RWPE1 (cell line): Measurements from ENCODE around the gene B4GAT1.

Experiments
- CTCF ChIA-PET: fragments of 350-600 bp; sonication (Branson Sonifier 250); formaldehyde crosslinking; extraction: SDS; loops from one replicate; lab custom pipeline; 2021; lab: Yijun Ruan, JAX
- POLR2A ChIA-PET: fragments of 400-600 bp; formaldehyde crosslinking; extraction: SDS; loops from one replicate; lab custom pipeline; 2020; ENCODE audit warnings: antibody characterized with exemption; ENCODE audit not compliant: low non-redundant PET; lab: Yijun Ruan, JAX
- DNase-seq: peaks from one replicate; pipeline ENCODE4 v3.0.0; 2012; ENCODE audit warnings: low spot score
- H3K27ac ChIP-seq: fragments of 450-650 bp; 2 replicates; pipeline ENCODE4 v1.5.1; 2017
- CTCF ChIP-seq: fragments of 450-650 bp; conservative IDR thresholded peaks from 2 replicates; pipeline ENCODE4 v1.5.1; 2017; ENCODE audit warnings: low read depth, mild to moderate bottlenecking

The B4GAT1 gene

DNA sequence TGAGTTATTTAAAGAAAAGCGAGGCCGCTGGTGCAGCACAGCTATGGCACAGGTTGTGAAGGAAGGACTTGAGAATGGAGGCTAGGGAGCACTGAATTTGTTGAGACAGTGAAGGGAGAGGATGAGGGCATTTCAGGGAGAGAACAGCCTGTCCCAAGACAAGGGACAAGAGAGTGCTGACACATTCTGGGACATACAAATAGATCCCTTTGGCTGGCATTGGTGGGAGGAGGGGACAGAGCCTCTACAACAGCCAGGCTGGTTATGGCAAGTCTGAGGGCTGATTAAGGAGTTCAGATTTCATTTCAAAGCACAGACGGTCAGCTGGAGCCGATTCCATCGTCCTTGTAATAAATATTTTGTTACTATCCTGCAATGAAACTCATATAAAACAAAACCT lies 25.8 kb upstream of the B4GAT1 start:
- DNase-seq = no peak
- ChIA-PET CTCF (interaction anchor here (0.6 to 1.3 kb wide), 2 partner anchors 7 to 16 kb away, joined by 3 to 4 read pairs; no protein-coding TSS in a partner anchor), POLR2A (no interaction called here)
- no peak overlapping the region for H3K27ac ChIP-seq
- no peak for TF ChIP-seq CTCF

DNA sequence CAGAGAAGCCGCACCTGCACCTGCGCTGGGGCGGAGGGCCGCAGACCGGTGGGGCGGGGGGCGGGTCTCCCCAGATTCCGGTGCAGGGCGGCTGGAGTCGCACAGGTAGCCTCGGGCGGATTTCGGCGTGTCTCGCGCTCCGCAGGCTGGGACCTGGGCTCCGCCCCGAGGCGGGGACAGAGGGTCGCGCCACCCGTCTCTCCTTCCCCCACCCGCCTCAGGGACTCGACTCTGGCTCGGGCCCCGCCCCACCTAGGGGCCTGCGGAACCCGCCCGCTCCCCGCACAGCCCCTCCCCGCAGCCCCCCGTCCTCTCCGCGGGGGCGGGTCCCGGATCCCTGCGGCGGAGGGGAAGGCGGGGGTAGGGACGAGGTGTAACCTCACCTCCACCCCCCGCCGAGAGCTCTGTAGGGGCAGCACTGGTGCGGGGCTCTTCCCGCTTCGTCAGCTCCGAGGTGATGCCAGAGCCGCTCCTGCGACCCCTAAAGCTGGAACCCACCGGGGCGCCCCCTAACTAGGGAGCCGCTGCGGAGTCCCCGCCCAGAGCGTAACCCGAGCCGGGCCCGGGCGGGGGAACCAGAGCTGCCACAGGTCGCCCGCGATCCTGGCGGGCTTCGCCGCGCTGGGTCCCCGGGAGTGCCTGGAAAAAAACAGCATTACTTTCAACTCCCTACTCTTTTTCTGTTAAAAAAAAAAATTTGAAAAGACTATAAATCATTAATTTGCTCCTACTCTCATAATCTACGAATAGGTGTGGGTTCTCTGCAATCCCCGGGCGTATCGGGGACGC lies 24.4 kb upstream of the B4GAT1 start, which contains the start of gene SLC29A2:
Gene SLC29A2 (minus strand): TSS at position 134 of the 789 bp plus-strand sequence. CDS start 169 bp downstream, outside the sequence.
- TF ChIP-seq CTCF = no peak
- CTCF ChIA-PET = interaction anchor here (1.3 to 2.4 kb wide), 3 partner anchors 15 to 60 kb away, joined by 4 to 7 read pairs (median 4); no protein-coding TSS in a partner anchor
- H3K27ac ChIP-seq = peak within 1 kb of the TSS; percentile 85
- peak; percentile 64 for DNase-seq
- POLR2A ChIA-PET = interaction anchor here (0.6 to 0.7 kb wide), 3 partner anchors 10 to 246 kb away, joined by 3 read pairs; no protein-coding TSS in a partner anchor

GRCh38 chr11:66369073-66369894 lies 21.9 kb upstream of the B4GAT1 start:
- TF ChIP-seq CTCF = no peak
- CTCF ChIA-PET = interaction anchor here (0.6 to 1.0 kb wide), 2 partner anchors 31 to 1019 kb away, joined by 4 to 6 read pairs; no protein-coding TSS in a partner anchor
- POLR2A ChIA-PET = no interaction called here
- H3K27ac ChIP-seq = peak overlapping the region; percentile 85
- DNase-seq = no peak

- peak overlapping the region; percentile 85 for H3K27ac ChIP-seq
- no peak for TF ChIP-seq CTCF
- ChIA-PET POLR2A (no interaction called here), CTCF (no interaction called here)
- no peak for DNase-seq
Observed at GRCh38 chr11:66368484-66368883, 21.1 kb upstream of the B4GAT1 start.

- ChIA-PET POLR2A (no interaction called here), CTCF (no interaction called here)
- H3K27ac ChIP-seq = peak overlapping the region; percentile 85
- DNase-seq = no peak
- no peak for TF ChIP-seq CTCF
Observed at GRCh38 chr11:66367561-66368312, 20.3 kb upstream of the B4GAT1 start.
